ENCODE results near the gene PRKAG3. TPM values are rescaled to one million over a fixed set of nuclear protein-coding genes. Genes with fewer than 3 reads are reported as not detected.

Gene PRKAG3
- total RNA-seq, 3 donors from 2014 or later, result not detected

DNA sequence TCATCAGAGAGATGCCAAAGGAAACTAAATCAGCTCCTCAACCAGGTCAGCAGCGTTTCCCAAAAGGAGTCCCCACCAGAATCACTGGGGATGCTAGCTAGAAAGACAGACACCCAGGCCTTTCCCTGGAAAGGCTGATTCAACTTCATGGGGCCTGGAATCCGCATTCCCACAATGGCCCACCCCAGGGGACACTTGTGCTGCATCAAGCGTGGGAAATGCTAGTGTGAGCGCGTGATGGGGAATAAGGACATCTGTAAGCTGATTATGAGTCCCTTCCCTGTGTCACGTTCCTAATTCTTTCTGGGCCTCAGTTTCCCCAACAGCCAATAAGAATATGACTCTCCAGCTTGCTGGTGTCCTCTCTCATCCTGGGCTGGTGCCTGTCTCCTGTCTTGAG, 46.9 kb upstream of the PRKAG3 start:
- Histone ChIP-seq H3K36me3 (ENCODE audit: low read depth) (no peaks in the 10 kb centered on the region), H3K9me3 (no peaks in the 10 kb centered on the region), H3K4me3 (no peak overlapping the region), H3K4me1 (ENCODE audit: low read depth) (peaks cover 9% of the 10 kb centered on the region)
- TF ChIP-seq, protein P1, sequence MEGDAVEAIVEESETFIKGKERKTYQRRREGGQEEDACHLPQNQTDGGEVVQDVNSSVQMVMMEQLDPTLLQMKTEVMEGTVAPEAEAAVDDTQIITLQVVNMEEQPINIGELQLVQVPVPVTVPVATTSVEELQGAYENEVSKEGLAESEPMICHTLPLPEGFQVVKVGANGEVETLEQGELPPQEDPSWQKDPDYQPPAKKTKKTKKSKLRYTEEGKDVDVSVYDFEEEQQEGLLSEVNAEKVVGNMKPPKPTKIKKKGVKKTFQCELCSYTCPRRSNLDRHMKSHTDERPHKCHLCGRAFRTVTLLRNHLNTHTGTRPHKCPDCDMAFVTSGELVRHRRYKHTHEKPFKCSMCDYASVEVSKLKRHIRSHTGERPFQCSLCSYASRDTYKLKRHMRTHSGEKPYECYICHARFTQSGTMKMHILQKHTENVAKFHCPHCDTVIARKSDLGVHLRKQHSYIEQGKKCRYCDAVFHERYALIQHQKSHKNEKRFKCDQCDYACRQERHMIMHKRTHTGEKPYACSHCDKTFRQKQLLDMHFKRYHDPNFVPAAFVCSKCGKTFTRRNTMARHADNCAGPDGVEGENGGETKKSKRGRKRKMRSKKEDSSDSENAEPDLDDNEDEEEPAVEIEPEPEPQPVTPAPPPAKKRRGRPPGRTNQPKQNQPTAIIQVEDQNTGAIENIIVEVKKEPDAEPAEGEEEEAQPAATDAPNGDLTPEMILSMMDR (IDR thresholded peaks at IDR 0.05), result no peak
- no peak for ATAC-seq
- peak in 1 of 3 donors; percentile 9 for DNase-seq
- intact Hi-C loops (cut with DNase I, micrococcal nuclease), result no loop called here

DNA sequence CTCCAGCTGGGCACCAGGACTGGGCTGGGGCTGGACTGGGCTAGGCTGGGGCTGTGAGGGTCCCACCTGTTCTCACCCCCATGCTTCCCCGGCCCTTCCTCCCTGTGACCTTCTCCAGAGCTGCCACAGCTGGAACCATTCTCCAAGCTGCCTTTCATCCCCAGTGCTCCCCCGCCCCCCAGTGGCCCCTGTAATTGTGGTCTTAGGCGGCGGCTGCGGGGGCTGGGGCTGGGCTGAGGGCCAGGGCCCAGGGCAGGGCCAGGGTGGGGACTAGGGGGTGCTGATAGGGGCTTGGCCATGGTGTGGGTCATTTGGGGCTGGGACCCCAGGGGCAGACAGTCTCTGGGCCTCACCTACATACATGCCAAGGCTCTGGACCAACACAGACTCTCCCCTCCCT, 46.3 kb upstream of the PRKAG3 start:
- H3K4me3 ChIP-seq, result no peak overlapping the region
- H3K4me1 ChIP-seq (ENCODE audit: low read depth), result peaks cover 10% of the 10 kb centered on the region
- intact Hi-C loops (cut with DNase I, micrococcal nuclease), result no loop called here
- no peaks in the 10 kb centered on the region for H3K36me3 ChIP-seq (ENCODE audit: low read depth)
- DNase-seq, result no peak
- no peaks in the 10 kb centered on the region for H3K9me3 ChIP-seq
- TF ChIP-seq, protein P1 (IDR thresholded peaks at IDR 0.05), result no peak
- ATAC-seq, result no peak

DNA sequence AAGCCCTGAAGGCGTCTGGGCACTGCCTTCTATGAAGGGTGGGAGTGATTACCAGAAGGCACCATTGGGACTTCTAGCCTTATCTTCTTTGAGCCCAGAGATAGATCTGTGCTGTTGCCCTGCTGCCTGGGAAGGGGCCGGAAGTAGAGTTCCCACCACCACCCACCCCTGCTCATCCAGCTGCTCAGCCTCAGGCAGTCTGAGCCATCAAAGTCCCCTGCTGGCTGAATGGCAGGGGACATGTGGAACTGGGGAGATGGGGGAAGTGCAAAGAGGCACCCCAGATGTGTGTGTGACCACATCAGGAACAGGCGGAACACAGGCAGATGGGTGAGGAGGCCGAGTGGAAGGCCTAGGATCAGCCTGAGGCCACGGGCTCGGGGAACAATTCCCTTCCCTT, 45.7 kb upstream of the PRKAG3 start:
- intact Hi-C loops (cut with DNase I, micrococcal nuclease), result no loop called here
- no peak for ATAC-seq

DNA sequence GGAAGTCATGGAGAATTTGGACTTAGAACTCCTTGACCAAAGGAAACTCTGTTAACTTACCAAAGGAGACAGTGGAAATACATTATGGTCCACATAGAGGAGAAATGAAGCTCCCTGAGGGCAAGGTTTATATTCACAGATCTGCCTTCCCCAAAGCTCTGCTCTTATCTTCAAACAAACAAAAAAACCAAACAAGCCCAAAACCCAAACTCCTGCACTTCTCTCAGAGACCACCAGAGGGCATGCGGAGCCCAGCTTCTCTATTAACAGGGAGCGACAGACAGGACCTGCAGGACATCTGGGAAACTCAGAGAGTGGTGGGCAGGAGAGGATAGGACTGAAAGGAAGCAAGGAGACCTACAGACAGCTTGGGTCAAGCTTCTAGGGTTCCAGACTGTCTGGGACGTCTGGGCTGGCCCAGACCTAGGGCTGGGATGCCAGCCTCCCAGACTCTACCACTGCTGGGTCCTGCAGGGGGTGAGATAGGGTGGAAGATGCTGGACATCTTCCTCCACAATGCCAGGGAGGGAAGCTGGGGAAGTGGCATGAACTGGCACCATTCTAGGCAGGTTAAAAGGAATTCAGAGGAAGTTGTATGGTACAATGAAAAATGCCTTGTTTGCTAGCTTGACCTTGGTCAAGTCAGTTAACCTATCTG, 45.1 kb upstream of the PRKAG3 start:
- H3K36me3 ChIP-seq (ENCODE audit: low read depth), result no peaks in the 10 kb centered on the region
- ATAC-seq, result peak; percentile 46
- DNase-seq, result peak in 2 of 3 donors; percentile 67 to 83
- no peak overlapping the region for H3K4me3 ChIP-seq
- TF ChIP-seq, protein P1 (IDR thresholded peaks at IDR 0.05), result peak; percentile 94
- peaks cover 10% of the 10 kb centered on the region for H3K4me1 ChIP-seq (ENCODE audit: low read depth)
- intact Hi-C loops (cut with DNase I, micrococcal nuclease), result no loop called here
- no peaks in the 10 kb centered on the region for H3K9me3 ChIP-seq

More for the DNA sequence above, 45.7 kb upstream of the PRKAG3 start:
- no peaks in the 10 kb centered on the region for H3K36me3 ChIP-seq (ENCODE audit: low read depth)
- no peak overlapping the region for H3K4me3 ChIP-seq
- TF ChIP-seq, protein P1 (IDR thresholded peaks at IDR 0.05), result no peak
- H3K4me1 ChIP-seq (ENCODE audit: low read depth), result peaks cover 10% of the 10 kb centered on the region
- no peak for DNase-seq
- H3K9me3 ChIP-seq, result no peaks in the 10 kb centered on the region

DNA sequence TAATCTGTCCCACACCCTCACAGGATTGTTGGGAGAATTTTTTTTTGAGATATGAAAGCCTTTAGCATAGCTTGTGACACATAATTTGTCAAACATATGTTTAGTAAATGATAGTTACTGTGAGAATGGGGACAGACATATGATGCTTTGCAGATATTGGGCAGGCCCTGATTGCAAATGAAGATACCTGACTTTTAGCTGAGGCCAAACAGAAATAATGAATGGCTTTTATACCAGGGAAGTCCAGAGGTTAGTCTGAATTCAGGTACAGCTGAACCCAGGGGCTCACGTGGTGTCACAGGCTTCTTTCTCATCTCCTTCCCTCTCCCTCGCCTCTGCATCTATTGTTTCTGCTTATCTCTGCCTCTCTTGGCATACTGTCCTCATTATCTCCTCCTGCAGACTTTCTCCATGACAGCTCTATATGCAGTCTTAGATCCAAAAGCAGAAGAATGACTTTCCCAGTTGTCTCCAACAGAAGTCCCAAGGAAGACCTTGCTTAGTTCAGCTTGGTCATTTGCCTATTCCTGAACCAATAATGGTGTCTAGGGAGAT, 44.2 kb upstream of the PRKAG3 start:
- ATAC-seq (no peak), DNase-seq (no peak)
- no peaks in the 10 kb centered on the region for H3K36me3 ChIP-seq (ENCODE audit: low read depth)
- H3K4me1 ChIP-seq (ENCODE audit: low read depth), result peaks cover 14% of the 10 kb centered on the region
- intact Hi-C loops (cut with DNase I, micrococcal nuclease), result no loop called here
- TF ChIP-seq, protein P1 (IDR thresholded peaks at IDR 0.05), result no peak
- no peak overlapping the region for H3K4me3 ChIP-seq
- H3K9me3 ChIP-seq, result no peaks in the 10 kb centered on the region
